Neural crest cell (in vitro differentiated cells): ENCODE data around the gene ZNF618. TPM values are rescaled to one million over a fixed set of nuclear protein-coding genes. Genes with fewer than 3 reads are reported as not detected.
A peak's percentile ranks its signal among the peaks of the same experiment; 100 is the strongest.

ENCODE experiments used
- DNase-seq: peaks from one replicate; pipeline ENCODE4 v3.0.0; 2021; ENCODE audit warnings: low read depth, mixed read lengths, low spot score
- H3K27ac Mint-ChIP-seq: one replicate; pipeline ENCODE4 v1.8.0; 2021; ENCODE audit warnings: mild to moderate bottlenecking, mixed read lengths; ENCODE audit not compliant: unreplicated experiment
- H3K27me3 Mint-ChIP-seq: 2 replicates; pipeline ENCODE4 v1.8.0; 2021; ENCODE audit warnings: low read depth, mild to moderate bottlenecking, mixed read lengths
- H3K36me3 Mint-ChIP-seq: 2 replicates; pipeline ENCODE4 v1.8.0; 2021; ENCODE audit warnings: low read depth, mild to moderate bottlenecking, mixed read lengths
- H3K4me1 Mint-ChIP-seq: 2 replicates; pipeline ENCODE4 v1.8.0; 2021; ENCODE audit warnings: mixed read lengths
- H3K4me3 Mint-ChIP-seq: one replicate; pipeline ENCODE4 v1.8.0; 2021; ENCODE audit warnings: mild to moderate bottlenecking, mixed read lengths
- H3K9me3 Mint-ChIP-seq: 2 replicates; pipeline ENCODE4 v1.8.0; 2021; ENCODE audit warnings: mixed read lengths
- total RNA-seq: library from RNA; stranded (reverse); gene quantifications from 2 replicates; pipeline ENCODE4 v1.2.1, GENCODE V29; 2021
- TF ChIP-seq, protein P1 (sequence below): fragments of 200-600 bp; sonication (generic); conservative IDR thresholded peaks from 2 replicates; pipeline ENCODE4 v1.5.0; 2021; ENCODE audit warnings: antibody characterized with exemption, mild to moderate bottlenecking

ZNF618 gene
- total RNA-seq, 1 donor from 2014 or later = 60.8 TPM

DNA sequence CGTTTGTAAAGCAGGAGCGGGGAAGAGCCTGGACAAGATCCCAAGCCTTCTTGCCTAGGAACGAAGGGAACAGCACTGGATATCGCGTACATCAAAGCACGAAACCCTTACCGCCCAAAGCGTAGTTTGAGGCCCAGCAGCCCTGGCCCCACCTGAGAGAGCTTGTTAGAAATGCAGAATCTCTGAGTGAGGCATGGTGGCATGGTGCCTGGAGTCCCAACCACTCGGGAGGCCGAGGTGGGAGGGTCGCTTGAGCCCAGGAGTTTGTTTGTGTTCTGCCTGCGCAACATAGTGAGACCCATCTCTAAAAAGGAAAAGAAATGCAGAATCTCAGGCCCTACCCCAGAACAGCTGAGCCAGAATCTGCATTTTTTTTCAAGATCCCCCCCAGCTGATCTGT lies 111.4 kb downstream of the ZNF618 start:
- TF ChIP-seq, protein P1, sequence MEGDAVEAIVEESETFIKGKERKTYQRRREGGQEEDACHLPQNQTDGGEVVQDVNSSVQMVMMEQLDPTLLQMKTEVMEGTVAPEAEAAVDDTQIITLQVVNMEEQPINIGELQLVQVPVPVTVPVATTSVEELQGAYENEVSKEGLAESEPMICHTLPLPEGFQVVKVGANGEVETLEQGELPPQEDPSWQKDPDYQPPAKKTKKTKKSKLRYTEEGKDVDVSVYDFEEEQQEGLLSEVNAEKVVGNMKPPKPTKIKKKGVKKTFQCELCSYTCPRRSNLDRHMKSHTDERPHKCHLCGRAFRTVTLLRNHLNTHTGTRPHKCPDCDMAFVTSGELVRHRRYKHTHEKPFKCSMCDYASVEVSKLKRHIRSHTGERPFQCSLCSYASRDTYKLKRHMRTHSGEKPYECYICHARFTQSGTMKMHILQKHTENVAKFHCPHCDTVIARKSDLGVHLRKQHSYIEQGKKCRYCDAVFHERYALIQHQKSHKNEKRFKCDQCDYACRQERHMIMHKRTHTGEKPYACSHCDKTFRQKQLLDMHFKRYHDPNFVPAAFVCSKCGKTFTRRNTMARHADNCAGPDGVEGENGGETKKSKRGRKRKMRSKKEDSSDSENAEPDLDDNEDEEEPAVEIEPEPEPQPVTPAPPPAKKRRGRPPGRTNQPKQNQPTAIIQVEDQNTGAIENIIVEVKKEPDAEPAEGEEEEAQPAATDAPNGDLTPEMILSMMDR = no peak
- H3K27me3 Mint-ChIP-seq = no peaks in the 10 kb centered on the region

DNA sequence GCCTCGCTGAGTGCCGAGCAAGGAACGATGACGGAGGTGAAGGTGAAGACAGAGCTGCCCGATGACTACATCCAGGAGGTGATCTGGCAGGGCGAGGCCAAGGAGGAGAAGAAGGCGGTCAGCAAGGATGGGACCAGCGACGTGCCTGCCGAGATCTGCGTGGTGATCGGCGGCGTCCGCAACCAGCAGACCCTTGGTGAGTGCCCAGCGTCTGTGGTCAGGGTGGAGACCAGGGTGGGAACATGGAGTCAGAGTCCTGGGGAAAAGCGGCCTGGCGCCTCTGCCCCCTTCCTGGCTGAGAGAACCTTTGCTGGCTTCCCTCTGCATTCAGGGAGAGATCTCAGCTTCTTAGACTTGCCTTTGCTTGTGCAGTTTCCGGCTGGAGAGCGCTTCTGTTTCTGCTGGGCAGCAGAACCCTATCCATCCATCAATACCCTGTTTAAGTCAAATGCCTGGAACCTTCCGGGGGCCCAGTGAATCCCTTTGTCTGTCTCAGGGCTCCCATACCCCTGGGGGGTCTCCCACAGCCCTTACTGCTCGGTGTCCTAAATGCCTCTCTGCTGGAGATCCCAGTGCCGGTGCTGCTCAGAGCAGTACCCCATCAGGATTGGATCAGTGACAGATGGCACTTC lies 112.4 kb downstream of the ZNF618 start:
- H3K36me3 Mint-ChIP-seq = peaks cover 8% of the 10 kb centered on the region
- H3K4me1 Mint-ChIP-seq = peaks cover 5% of the 10 kb centered on the region
- H3K27ac Mint-ChIP-seq = peak overlapping the region; percentile 75

More for the DNA sequence above, 111.4 kb downstream of the ZNF618 start:
- H3K4me3 Mint-ChIP-seq = no peak overlapping the region
- H3K27ac Mint-ChIP-seq = no peak overlapping the region
- DNase-seq = no peak
- peaks cover 5% of the 10 kb centered on the region for H3K4me1 Mint-ChIP-seq
- H3K36me3 Mint-ChIP-seq = peaks cover 8% of the 10 kb centered on the region
- no peaks in the 10 kb centered on the region for H3K9me3 Mint-ChIP-seq

DNA sequence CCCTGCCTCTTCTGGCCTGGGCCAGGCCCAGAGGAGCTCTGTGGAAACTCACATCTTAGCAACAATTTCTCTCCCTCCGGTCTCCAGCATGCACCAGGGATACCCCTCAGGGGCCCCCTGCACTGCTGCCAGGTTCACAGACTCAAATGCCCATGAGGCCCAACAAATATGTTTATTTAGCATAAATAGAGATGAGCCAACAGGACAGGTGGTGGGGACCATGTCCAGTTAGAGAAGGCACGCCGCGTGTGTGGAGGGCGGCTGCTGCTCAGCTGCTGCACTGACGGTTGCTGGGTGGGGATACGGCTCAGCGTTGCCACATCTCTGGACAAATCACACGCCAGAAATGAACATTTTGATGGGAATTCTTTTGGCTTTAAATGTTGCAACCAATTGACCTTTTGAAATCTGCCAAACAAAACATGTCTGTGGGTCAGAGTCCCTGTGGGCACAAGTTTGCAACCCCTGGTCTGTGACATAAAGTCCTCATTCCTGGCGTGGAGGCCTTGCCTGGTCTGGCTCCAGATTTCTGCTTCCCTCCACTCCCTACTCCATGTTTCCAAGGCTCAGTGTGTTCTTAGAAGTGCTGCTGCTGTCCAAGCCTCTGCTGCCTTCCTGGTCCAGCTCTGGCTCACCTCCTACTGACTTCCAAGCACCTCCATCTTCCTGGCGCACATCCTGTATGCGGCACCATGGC lies 113.1 kb downstream of the ZNF618 start:
- no peak for DNase-seq
- TF ChIP-seq, protein P1 = no peak
- peaks cover 9% of the 10 kb centered on the region for H3K4me1 Mint-ChIP-seq
- H3K4me3 Mint-ChIP-seq = no peak overlapping the region
- H3K27me3 Mint-ChIP-seq = no peaks in the 10 kb centered on the region
- H3K36me3 Mint-ChIP-seq = peaks cover 6% of the 10 kb centered on the region
- H3K9me3 Mint-ChIP-seq = no peaks in the 10 kb centered on the region
- H3K27ac Mint-ChIP-seq = peak overlapping the region; percentile 75

More for the DNA sequence above, 112.4 kb downstream of the ZNF618 start:
- no peak for DNase-seq
- Mint-ChIP-seq H3K9me3 (no peaks in the 10 kb centered on the region), H3K27me3 (no peaks in the 10 kb centered on the region), H3K4me3 (no peak overlapping the region)
- TF ChIP-seq, protein P1 = no peak

DNA sequence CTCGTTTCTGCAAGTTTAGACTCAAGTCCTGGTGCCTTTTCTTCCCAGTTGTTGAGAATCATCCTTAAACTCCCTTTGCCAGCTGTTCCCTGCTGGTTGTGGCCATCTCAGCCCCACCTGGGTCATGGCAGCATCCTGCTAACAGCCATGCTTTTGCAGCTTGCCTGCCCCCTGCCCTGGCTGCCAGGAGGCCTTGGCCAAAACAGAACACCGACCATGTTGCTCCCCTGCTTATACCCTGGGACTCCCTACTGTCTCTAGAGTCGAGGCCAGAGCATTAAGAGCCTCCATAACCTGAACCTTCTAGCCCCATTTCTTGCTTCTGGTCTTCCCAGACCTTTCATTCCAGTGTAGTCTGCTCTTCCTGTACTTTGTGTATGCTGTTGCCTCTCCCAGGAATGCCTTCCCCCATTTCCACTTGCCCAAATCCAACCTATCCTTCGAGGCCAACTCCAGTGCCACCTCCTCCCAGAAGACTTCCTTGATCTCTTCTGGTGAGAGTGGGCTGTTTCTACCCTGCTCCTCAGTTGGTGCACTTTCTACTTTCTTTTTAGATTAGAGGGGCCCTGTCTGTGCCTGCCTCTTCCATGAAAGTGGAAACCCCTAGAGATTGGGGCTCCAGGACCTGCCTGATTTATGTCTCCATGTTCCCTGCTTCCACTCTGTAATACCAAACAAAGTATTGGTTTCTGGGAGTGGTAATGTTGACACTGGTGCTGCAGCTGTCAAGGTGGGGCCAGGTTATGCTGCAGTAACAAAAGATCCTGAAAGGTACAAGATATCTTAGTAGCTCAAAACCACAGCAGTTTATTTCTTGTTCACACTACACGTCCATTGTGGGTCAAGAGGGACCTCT lies 113.8 kb downstream of the ZNF618 start:
- Mint-ChIP-seq H3K27ac (no peak overlapping the region), H3K36me3 (peaks cover 3% of the 10 kb centered on the region)
- DNase-seq = no peak

DNA sequence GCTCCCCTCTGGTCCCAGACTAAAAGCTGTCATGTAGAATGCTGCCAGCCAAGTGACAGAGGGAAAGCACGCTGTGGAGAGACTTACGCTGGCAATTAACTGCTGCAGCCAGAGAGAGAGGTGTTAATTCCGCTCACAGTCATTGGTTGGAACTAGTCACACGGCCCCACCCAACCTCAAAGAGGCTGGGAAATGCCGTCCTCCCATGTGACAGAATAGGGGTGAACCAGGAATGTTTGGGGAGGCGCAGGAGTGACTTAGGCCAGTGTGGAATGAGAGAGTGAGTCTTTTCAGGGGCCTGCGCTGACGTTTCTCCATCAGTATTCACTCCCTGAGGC lies 114.4 kb downstream of the ZNF618 start:
- DNase-seq = no peak
- no peak overlapping the region for H3K4me3 Mint-ChIP-seq
- H3K9me3 Mint-ChIP-seq = no peaks in the 10 kb centered on the region
- TF ChIP-seq, protein P1 = no peak
- peaks cover 9% of the 10 kb centered on the region for H3K4me1 Mint-ChIP-seq
- no peak overlapping the region for H3K27ac Mint-ChIP-seq
- no peaks in the 10 kb centered on the region for H3K27me3 Mint-ChIP-seq
- peaks cover 2% of the 10 kb centered on the region for H3K36me3 Mint-ChIP-seq

More for the DNA sequence above, 113.8 kb downstream of the ZNF618 start:
- no peaks in the 10 kb centered on the region for H3K9me3 Mint-ChIP-seq
- H3K27me3 Mint-ChIP-seq = no peaks in the 10 kb centered on the region
- H3K4me3 Mint-ChIP-seq = no peak overlapping the region
- TF ChIP-seq, protein P1 = no peak
- H3K4me1 Mint-ChIP-seq = peaks cover 9% of the 10 kb centered on the region
